ENCODE data around the gene TBC1D5.

GRCh38 chr3:17507480-17507879 is 235.0 kb downstream of the TBC1D5 start:
- TF ChIP-seq REST (IDR thresholded peaks at IDR 0.05; ENCODE audit: insufficient read depth in 1 of 2, low read depth in 2 of 2, low read length in 2 of 2): no peak
- TF ChIP-seq POLR2AphosphoS5 (IDR thresholded peaks at IDR 0.05; ENCODE audit: low read depth, low read length): no peak
- TF ChIP-seq TAF1 (IDR thresholded peaks at IDR 0.05; ENCODE audit: borderline replicate concordance, insufficient read depth, low read length): no peak

All from PFSK-1 (cell line).